Heart left ventricle (tissue), 13 donors: ENCODE data around the gene LCP2.

Experiments
- POLR2A ChIP-seq, 2 donors: fragments of 450-650 bp; IDR thresholded peaks; one replicate each; pipeline ENCODE4 v1.6.1; 2017; ENCODE audit warnings: antibody characterized with exemption in 2 of 2, mild to moderate bottlenecking in 2 of 2, moderate library complexity in 2 of 2
- TF ChIP-seq, protein P1 (sequence below), 12 donors: fragments of 200-600 bp; sonication (generic) in 4 of 12; IDR thresholded peaks; one replicate each; pipeline versions ENCODE4 v1.5.0 to v1.8.0; 2018 to 2022; ENCODE audit warnings: antibody characterized with exemption in 12 of 12, mild to moderate bottlenecking in 5 of 12
- donor health status: ischemic (EF 13 %, LVEDD 7.1; RV severe dilation, severe dysfunction).
- donor health status: DM: no; HTN: yes; CAD: no.
- donor health status: DM: no; HTN: no; CAD: no.
- donor health status: ischemic (EF 25% LVEDD 6.9; RV normal size, moderate dysfunction).
- donor health status: ischemic (EF 25% LVEDD 5.7; RV mildly dilated, moderate dysfunction).
- donor health status: ischemic (EF 35%, LVEDD 5.7; RV mildly dilated, moderate dysfunction).
- donor health status: nonischemic (EF 11% LVEDD 7.7; RV severe dilation, severe dysfunction).
- donor health status: DM: yes; HTN: yes; CAD: no.
- donor health status: PGD.
- donor health status: ischemic (EF 29% LVEDD 5.4; RV normal size, mild dysfunction).
- donor health status: nonischemic (EF 23%, LVEDD 6.1; RV moderate dilation, normal function).

DNA sequence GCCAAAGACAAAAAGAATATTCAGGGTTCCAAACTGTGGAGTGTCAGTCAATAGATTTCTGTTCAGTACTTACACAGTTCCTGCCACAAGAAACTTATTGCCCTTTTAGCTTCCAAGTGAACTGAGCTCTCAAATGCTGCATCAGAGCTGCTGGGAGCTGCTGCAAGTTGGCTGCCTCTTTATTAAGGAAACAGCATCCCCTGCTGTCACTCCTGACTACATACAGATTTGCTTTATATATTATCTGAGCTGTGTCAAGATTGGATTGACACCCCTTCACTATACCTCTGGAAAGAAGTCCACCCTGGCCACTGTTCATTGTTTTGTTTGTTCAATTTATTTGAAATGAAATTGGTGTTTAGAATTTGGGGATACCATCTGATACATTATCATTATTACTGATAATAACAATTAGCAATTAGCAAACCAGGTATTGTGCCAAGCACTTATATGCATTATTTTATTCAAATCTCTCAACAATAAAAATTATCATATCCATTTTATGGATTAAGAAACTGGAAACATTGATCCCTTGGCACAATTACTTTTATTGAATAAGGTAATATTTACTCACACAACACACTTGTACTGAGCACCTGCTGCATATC lies 81.2 kb downstream of the LCP2 start:
- TF ChIP-seq, protein P1, sequence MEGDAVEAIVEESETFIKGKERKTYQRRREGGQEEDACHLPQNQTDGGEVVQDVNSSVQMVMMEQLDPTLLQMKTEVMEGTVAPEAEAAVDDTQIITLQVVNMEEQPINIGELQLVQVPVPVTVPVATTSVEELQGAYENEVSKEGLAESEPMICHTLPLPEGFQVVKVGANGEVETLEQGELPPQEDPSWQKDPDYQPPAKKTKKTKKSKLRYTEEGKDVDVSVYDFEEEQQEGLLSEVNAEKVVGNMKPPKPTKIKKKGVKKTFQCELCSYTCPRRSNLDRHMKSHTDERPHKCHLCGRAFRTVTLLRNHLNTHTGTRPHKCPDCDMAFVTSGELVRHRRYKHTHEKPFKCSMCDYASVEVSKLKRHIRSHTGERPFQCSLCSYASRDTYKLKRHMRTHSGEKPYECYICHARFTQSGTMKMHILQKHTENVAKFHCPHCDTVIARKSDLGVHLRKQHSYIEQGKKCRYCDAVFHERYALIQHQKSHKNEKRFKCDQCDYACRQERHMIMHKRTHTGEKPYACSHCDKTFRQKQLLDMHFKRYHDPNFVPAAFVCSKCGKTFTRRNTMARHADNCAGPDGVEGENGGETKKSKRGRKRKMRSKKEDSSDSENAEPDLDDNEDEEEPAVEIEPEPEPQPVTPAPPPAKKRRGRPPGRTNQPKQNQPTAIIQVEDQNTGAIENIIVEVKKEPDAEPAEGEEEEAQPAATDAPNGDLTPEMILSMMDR (IDR thresholded peaks at IDR 0.05), result peak in 11 of 12 donors; percentile 17 to 60 (median 44)
- TF ChIP-seq POLR2A (IDR thresholded peaks at IDR 0.05), result no peak
